Mononuclear cell (primary cell): ENCODE results near the gene TRIM29. TPM values are rescaled to one million over a fixed set of nuclear protein-coding genes. Genes with fewer than 3 reads are reported as not detected.

ENCODE experiments used
- H3K27me3 ChIP-seq: 2 replicates; pipeline ENCODE4 v1.6.0; 2011; ENCODE audit warnings: low read length, control low read depth; ENCODE audit not compliant: insufficient read depth
- H3K4me1 ChIP-seq: 2 replicates; pipeline ENCODE4 v1.5.1; 2011; ENCODE audit warnings: mild to moderate bottlenecking, low read length, control low read depth; ENCODE audit not compliant: insufficient read depth
- H3K4me3 ChIP-seq: 2 replicates; pipeline ENCODE4 v1.5.1; 2011; ENCODE audit warnings: mild to moderate bottlenecking, low read length, moderate library complexity
- H3K9me3 ChIP-seq: 2 replicates; pipeline ENCODE4 v1.5.1; 2011; ENCODE audit warnings: low read depth, mild to moderate bottlenecking, control low read depth, low read length
- total RNA-seq: library from RNA; depleted of rRNA; stranded (reverse); fragments of >200 nt; gene quantifications from one replicate; pipeline ENCODE4 v1.2.3, GENCODE V29; 2012

TRIM29 gene
- total RNA-seq, 1 donor: not detected

DNA sequence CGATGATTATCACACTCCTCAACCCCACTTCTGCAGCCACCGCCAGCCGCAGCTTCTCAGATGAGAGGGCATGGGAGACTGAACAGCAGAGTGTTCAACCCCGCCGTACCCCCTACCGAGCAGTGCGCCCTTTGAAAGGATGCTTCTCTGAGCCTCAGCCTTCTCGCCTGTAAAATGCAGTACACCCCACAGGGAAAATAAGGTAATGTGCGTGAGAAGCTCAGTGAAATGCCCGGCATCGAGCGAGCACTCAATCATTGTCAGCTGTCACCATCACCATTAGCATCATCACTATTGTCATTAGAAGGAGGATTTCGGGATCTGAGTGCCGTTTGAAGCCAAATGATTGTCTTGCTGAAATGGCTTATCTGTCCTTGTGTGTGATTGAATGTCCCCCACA lies 13.6 kb downstream of the TRIM29 start:
- Histone ChIP-seq H3K27me3 (no peaks in the 10 kb centered on the region), H3K9me3 (no peaks in the 10 kb centered on the region), H3K4me3 (no peak overlapping the region), H3K4me1 (no peaks in the 10 kb centered on the region)

DNA sequence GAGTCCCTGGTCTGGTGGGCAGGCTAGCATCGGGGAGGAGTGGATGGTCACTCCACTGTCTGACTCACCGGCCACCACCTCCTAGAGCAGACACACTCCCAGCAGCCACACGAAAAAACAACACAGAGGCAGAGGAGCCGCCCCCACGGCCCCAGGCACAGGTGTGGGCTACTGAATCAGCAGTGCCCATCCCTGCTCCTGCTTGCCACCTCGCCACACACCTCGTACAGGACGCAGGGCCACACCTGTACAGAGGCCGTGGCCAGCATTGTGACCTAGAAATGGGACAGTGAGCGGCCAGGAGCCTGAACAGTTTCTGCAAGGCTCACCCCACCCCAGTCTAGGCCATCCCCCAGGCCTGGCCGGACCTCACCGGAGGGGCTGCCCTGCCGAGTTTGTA lies 14.0 kb downstream of the TRIM29 start:
- Histone ChIP-seq H3K27me3 (no peaks in the 10 kb centered on the region), H3K4me1 (no peaks in the 10 kb centered on the region), H3K9me3 (no peaks in the 10 kb centered on the region), H3K4me3 (no peak overlapping the region)

DNA sequence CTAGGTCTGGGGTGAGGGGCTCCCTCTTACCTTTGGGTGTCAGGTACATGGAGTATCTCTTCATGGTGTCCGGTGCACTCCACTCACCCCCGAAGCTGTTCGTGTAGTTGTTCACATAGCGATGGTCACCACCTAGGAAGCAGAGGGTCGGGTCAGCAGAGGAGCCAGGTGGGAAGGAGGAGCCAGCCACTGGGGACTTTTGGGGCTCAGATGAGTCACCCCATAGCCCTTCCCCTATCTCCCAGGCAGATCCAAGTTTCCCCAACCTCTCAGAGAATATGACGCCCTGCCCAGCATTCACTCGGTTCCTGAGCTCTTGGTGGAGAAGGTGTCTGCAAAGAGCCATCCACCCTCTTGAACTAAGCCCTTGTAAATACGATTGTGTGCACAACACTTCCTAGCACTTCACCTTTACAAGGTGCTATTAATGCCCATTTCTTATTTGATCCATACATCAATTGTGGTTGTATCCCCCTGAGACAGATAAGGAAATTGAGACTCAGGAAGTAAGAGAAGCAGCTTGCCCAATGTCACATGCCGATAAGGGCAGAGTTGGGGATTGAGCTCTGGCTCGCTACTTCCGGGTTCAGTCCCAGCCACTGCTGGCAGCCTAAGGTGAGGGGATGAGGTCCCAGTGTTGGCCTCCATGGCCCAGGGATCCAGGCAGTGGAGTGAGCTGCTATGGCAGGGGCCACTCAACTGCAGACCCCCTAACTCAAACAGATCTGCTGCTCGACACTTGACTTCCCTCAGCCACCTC lies 14.8 kb downstream of the TRIM29 start:
- Histone ChIP-seq H3K4me3 (no peak overlapping the region), H3K9me3 (no peaks in the 10 kb centered on the region), H3K27me3 (no peaks in the 10 kb centered on the region), H3K4me1 (no peaks in the 10 kb centered on the region)

DNA sequence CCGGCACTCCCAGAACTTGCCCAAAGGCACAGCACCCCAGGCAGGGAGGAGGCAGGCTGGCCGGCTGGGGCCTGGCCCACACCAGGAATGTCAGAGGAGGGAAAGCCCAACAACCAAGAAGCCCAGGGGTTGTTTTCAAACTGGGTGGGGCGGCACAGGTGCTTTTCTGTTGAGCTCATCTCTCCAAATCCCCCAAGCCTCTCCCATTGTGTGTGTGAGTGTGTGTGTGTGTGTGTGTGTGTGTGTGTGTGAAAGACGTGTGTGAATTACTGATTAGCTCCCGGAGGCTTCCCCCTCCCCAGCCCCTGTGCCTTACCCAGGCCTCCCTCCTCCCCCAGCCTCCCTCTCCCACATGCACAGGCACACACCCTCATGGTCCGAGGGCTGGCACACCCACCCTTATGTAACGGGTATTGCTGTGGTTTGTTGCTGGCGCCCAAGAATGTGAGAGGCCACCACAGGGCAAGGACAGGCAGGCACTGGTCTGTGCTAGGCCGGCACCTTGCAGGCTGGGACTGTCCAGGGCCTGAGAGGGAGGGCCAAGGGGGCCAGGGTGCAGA lies 15.9 kb downstream of the TRIM29 start:
- Histone ChIP-seq H3K9me3 (no peaks in the 10 kb centered on the region), H3K4me1 (no peaks in the 10 kb centered on the region), H3K27me3 (no peaks in the 10 kb centered on the region), H3K4me3 (no peak overlapping the region)

DNA sequence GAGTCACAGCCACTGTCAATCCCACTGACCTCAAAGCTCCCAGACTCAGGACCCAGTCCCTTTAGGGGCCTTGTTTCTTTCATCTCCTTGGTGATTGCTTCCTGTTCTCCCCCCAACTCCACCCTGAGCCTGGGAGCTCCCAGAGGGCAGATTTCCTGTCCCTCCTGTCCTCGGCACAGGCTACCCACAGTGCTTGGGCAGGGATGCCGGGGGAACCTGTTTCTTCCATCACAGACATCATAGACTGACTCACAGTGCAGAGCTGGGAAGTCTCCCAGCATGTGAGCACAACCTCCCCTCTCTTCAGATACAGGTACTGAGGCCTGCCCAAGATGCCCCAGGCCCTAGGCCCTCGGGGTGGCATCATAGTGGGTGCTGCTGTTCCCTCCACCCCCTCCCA lies 16.6 kb downstream of the TRIM29 start:
- H3K9me3 ChIP-seq: no peaks in the 10 kb centered on the region
- H3K4me3 ChIP-seq: no peak overlapping the region
- no peaks in the 10 kb centered on the region for H3K4me1 ChIP-seq
- H3K27me3 ChIP-seq: no peaks in the 10 kb centered on the region

DNA sequence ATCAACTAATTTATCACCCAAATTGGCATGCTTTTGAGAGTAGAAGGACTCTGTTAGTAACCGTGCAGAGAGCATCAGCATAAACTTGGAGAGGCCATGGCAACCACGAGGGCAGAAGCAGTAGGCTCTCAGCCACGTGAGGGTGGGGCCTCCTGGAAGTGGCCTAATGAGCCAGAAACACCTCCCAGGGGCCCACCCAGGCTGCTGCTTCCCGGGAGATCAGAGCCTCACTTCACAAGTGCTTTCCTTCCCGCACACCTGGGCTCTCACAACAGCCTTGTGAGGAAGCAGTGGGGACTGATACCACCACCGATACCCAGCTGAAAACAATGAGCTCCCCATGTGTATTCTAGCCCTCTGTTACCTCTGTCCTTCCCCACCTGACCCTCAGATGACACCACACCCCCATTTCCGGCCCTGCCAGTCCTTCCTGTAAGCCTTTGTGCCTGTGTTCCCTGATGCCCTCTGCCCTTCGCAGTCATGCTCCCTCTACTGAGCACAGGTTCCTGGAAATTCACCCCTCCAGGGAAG lies 17.0 kb downstream of the TRIM29 start:
- no peaks in the 10 kb centered on the region for H3K27me3 ChIP-seq
- no peaks in the 10 kb centered on the region for H3K9me3 ChIP-seq
- H3K4me3 ChIP-seq: no peak overlapping the region
- no peaks in the 10 kb centered on the region for H3K4me1 ChIP-seq

DNA sequence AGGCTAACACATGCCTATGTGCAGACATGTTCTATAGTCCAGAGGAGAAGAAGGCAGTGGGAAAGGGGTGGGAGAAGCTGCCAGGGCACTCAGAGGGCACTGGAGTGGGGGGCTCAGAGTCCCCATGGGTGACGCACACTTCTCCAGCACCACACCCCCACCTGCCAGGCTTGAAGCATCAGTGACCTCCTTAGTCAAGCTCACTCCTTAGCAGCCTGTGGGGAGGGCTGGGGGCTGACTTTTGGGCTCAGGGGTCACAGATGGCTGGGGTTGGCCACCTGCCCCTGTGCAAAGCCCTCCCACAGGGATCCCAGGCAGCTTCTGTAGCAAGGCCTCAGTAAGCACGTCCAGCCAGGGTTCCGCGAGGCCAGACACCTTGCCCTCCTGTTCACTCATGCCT lies 18.8 kb downstream of the TRIM29 start:
- Histone ChIP-seq H3K27me3 (no peaks in the 10 kb centered on the region), H3K4me1 (no peaks in the 10 kb centered on the region), H3K4me3 (no peak overlapping the region), H3K9me3 (no peaks in the 10 kb centered on the region)

DNA sequence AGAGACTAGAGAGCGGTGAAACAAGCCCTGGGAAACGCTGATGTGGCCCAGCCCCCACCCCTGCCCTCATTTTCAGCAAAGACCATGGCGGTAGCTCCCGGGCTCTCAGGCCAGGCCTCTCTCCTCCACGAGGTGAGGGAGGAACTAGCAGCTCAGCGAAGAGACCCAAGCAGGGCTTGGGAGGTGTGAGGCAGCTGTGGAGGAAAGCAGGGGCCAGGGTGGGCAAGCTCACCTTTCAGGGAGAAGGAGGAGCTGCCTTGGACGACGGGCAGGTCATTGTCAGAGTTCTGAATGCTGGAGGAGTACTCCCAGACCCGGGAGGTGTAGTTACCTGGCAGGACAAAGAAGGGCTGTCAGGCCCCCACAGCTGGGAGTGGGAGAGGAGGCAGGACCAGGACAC lies 19.9 kb downstream of the TRIM29 start:
- Histone ChIP-seq H3K27me3 (no peaks in the 10 kb centered on the region), H3K9me3 (no peaks in the 10 kb centered on the region), H3K4me1 (no peaks in the 10 kb centered on the region), H3K4me3 (no peak overlapping the region)

DNA sequence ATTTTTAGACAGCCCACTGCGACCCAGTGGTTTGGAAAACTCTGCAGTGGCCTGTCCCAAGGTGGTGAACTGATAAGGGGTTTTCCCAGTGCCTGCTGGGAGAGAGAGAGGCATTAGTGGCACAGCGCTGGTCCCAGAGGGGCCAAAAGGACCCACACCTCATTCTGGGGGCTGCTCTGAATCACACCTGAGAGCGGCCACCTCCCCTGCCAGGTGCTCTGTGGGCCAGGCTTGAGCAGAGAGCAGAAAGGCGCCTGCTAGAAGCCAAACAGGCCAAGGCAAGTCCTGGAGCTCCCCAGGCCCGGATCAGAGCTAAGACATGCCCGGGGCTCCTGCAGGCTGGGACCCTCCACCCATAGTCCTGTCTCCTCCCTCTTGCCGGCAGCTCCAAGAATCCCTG lies 20.9 kb downstream of the TRIM29 start:
- Histone ChIP-seq H3K27me3 (no peaks in the 10 kb centered on the region), H3K4me1 (no peaks in the 10 kb centered on the region), H3K4me3 (no peak overlapping the region), H3K9me3 (no peaks in the 10 kb centered on the region)

DNA sequence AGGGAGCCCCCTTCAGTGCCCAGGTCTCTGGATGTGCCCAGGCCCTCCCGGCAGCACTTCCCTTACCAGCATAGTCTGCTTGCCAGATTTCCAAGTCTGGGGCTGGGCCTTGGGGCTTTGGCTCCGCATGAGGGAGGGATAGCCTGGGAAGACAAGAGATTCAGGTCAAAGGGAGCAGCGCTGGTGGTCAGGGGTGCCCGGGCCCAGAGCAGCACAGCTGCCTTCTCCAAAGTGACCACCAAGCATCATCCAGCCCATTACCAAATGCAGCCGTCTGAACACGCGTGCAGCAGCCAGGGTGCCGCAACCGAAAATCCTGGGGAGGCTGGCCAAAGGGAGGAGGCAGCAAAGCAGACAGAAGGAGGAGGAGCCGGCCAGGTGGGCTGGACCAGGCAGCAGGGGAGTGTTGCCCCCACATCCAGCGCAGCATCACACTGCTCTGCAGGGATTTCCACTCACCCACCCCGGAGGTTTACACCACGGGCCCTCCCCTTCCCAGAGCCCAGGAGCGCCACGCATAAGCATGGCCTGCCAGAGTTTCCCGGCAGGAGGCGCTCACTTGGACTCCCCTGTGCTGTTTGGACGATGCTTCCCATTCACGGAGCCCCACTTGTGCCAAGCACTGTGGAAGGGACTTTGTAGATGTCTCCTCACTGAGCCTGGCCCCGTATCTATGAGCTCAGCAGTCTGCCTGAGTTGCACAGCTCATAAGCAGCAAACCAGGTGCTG lies 22.5 kb downstream of the TRIM29 start:
- Histone ChIP-seq H3K27me3 (no peaks in the 10 kb centered on the region), H3K4me3 (no peak overlapping the region), H3K9me3 (no peaks in the 10 kb centered on the region), H3K4me1 (no peaks in the 10 kb centered on the region)

DNA sequence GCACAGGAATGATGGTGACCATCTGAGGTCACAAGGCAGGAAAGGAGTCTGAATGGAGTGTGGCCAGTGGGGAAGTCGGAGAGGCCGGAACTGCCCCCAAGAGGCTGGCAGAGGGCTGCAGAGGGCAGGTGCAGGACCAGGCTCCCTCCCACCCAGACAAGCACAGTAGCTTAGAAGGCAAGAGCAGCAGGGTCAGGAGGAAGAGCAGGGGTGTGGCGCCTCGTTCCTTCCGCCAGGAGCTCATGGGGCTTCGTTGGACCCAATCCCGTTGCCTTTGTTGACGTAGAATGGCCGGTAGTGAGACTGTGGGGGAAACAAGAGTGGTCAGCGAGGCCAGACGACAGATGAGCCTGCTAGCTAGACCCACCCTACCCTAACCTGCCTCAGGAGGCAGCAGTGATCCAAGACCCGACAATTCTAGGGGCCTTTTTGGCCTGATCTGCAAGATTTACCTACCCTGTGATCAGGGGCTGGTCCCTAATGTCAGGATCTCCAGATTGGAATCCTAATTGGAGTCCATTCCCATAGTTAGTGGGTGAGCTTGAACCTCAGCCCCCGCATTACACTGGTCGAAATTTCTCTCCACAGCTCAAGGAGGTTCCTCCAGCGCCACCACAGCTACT lies 25.6 kb downstream of the TRIM29 start:
- Histone ChIP-seq H3K27me3 (peaks cover under 1% of the 10 kb centered on the region), H3K9me3 (no peaks in the 10 kb centered on the region), H3K4me1 (no peaks in the 10 kb centered on the region), H3K4me3 (no peak overlapping the region)

DNA sequence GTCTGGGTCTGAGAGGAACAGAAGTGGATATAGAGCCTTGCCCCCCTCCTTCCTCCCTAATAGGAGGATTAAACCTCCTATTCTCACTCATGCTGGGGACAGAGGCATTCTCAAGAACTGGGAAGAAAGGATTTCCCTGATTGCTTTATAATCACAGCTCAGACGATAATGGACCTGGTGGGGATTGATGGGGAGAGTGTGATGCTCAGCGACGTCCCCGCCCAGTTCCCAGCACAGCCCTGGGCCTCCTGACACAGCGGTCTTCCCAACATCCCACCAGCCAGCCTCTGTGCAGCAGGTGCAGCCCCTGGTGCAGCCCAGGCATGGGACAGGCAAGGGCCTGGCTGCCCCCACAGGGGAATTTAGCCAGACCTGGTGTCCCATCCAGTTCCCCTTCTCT lies 28.4 kb downstream of the TRIM29 start:
- Histone ChIP-seq H3K4me1 (no peaks in the 10 kb centered on the region), H3K4me3 (no peak overlapping the region), H3K9me3 (no peaks in the 10 kb centered on the region), H3K27me3 (peaks cover 2% of the 10 kb centered on the region)

DNA sequence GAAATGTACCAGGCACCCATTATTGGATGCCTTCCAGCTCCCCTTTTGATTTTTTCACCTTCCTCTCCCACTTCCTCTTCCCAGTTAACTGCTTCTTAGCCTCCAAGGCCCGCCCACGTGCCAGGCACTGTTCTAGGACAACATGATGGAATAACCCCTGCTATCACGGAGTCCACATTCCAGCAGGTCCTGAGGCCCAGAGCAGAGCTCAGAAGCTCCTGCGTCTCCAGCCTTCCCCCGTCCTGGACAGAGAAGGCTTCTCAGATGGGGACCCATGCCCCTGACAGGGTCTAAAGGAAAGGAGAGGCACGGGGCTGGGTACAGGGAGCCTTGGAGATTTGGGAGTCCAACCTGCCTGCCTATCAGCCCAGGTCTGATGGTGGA lies 29.1 kb downstream of the TRIM29 start:
- H3K27me3 ChIP-seq: peaks cover 2% of the 10 kb centered on the region
- no peaks in the 10 kb centered on the region for H3K4me1 ChIP-seq
- no peak overlapping the region for H3K4me3 ChIP-seq
- no peaks in the 10 kb centered on the region for H3K9me3 ChIP-seq

DNA sequence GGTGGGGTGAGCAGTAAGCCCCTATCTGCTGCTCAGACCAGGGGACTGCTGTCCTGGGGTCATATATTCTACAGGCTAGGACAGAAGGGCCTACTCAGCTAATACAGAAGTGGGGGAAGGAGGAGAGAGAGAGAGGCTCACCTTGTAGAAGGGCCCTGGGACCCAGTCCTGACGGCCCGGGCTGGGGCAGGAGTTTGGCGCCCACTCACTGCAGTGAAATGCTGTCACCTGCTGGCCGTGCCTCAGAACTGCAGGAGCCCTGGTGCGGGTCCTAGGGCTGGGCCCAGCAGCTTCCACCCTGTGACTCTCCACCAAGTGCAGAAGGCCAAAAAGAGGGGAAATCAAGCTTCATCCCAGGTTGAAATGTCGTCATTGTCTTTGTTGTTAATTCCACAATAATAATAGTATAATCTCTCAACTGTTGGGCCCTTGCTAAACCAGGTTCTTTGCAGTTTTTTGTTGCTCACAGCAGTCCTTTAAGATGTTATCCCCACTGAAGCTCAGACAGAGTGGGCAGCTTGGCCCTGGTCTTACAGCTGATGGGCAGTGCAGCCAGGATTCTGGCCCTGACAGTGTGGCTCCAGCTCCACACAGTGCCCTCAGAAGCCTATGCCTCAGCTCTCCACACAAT lies 29.6 kb downstream of the TRIM29 start:
- peaks cover 2% of the 10 kb centered on the region for H3K27me3 ChIP-seq
- H3K4me3 ChIP-seq: no peak overlapping the region
- no peaks in the 10 kb centered on the region for H3K4me1 ChIP-seq
- no peaks in the 10 kb centered on the region for H3K9me3 ChIP-seq

DNA sequence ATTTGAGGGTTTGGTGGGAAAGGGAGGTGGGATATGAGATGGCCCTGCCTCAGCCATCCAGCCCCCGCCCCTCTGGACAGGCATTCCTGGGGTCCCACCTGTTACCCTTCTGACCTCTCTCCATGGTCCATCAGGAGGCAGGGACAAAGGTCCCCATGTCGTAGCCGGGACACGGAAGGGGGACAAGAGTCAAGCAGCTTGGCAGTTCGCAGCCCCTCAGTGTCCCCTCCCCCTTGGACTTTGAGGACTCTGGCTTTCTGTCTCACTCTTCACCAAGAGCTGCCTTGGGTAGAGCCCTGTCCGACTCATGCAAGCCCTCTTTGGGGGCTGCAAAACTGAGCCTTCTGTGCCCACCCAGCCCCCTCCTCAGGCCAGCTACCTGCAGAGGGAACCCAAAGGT lies 30.2 kb downstream of the TRIM29 start:
- H3K4me3 ChIP-seq: no peak overlapping the region
- no peaks in the 10 kb centered on the region for H3K4me1 ChIP-seq
- H3K9me3 ChIP-seq: no peaks in the 10 kb centered on the region
- peaks cover 2% of the 10 kb centered on the region for H3K27me3 ChIP-seq
